Stomach smooth muscle (tissue), 2 donors: ENCODE data around the gene ADAR.

Experiments
- H3K27ac ChIP-seq: one replicate; pipeline ENCODE4 v1.7.0; 2013; ENCODE audit warnings: mild to moderate bottlenecking, low read length, inconsistent platforms
- H3K27me3 ChIP-seq, 2 donors: one replicate each; pipeline ENCODE4 v1.7.0; 2013; ENCODE audit warnings: low read length in 2 of 2; ENCODE audit not compliant: insufficient read depth in 2 of 2, control insufficient read depth in 1 of 2
- H3K36me3 ChIP-seq, 2 donors: one replicate each; pipeline ENCODE4 v1.7.0; 2013; ENCODE audit warnings: low read length in 2 of 2; ENCODE audit not compliant: control insufficient read depth in 2 of 2, insufficient read depth in 2 of 2
- H3K4me1 ChIP-seq: one replicate; pipeline ENCODE4 v1.7.0; 2013; ENCODE audit warnings: low read length; ENCODE audit not compliant: control insufficient read depth, insufficient read depth
- H3K4me3 ChIP-seq, 2 donors: one replicate each; pipeline ENCODE4 v1.7.0; 2013; ENCODE audit warnings: low read length in 2 of 2
- H3K9ac ChIP-seq, 2 donors: one replicate each; pipeline ENCODE4 v1.7.0; 2013; ENCODE audit warnings: low read length in 2 of 2, mild to moderate bottlenecking in 1 of 2
- H3K9me3 ChIP-seq, 2 donors: one replicate each; pipeline ENCODE4 v1.7.0; 2013; ENCODE audit warnings: low read length in 2 of 2; ENCODE audit not compliant: control insufficient read depth in 2 of 2
- donor health status: healthy.
- donor health status: Pancreatic carcinoma.

The ADAR gene

DNA sequence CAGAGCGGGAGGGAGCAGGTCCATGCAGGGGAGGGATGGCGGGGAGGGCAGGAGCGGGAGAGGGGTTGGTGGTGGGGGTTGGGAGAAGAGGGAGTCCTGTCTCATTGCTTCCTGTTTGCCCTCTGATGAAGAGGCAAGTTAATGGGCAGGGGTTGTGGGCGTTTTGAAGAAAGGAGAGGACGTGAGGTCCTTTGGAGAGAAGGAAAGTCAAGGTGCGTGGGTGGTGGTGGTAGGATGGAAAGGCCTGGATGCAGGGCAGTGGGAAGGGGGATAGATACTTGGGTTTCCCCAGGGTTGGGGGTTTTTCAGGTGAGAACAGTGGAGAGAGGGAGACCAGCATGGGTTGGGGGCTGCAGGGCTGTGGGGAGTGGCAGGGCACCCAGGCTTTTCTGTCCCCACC is 66.8 kb downstream of the ADAR start:
- H3K27ac ChIP-seq = no peak overlapping the region
- H3K9ac ChIP-seq = no peak overlapping the region
- no peaks in the 10 kb centered on the region for H3K36me3 ChIP-seq

DNA sequence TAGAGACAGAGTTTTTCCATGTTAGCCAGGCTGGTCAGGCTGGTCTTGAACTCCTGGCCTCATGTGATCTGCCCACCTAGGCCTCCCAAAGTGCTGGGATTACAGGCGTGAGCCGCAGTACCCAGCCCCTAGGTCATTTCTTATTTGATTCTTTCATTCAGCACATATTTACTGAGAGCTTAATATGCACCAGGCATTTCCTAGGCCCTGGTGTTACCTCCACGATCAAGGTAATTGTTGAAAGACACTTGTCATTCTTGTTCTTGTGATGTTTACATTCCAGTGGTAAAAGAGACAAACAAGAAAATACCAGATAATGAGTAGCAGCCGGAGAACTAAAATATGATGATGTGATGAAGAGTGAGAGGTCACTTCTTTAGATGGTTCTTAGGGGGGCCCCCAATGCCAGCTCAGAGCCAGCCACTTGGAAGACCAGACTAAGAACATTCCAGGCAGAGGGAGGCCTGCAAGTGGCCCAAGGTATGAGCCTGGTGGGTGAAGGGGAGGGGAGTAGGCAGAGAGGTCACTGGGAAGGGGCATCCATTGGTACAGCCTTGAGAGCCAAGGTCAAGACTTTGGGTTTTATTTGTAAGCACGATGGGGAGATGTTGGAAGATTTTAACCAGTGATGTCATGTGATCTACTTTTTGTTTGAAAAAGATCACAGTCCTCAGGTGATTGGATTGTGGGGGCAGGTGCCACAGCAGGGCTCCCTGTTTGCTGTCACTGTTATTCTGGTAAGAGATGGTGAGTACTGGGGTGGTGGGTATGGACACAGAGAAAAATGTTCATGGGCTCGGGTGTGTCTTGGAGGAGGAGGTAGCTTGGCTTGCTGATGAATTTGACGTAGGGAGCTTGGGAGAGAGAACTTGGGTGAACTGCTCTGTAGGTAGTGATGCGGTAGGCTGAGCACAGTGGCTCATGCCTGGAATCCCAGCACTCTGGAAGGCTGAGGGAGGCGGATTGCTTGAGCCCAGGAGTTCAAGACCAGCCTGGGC is 68.2 kb downstream of the ADAR start:
- H3K27me3 ChIP-seq = peaks cover 0 to 12% of the 10 kb centered on the region in 2 donors
- H3K36me3 ChIP-seq = no peaks in the 10 kb centered on the region
- H3K4me3 ChIP-seq = no peak overlapping the region
- peaks cover 0 to 2% of the 10 kb centered on the region in 2 donors for H3K9me3 ChIP-seq
- no peak overlapping the region for H3K27ac ChIP-seq
- no peaks in the 10 kb centered on the region for H3K4me1 ChIP-seq
- H3K9ac ChIP-seq = no peak overlapping the region

More for the DNA sequence above, 66.8 kb downstream of the ADAR start:
- Histone ChIP-seq H3K27me3 (peaks cover 0 to 12% of the 10 kb centered on the region in 2 donors), H3K4me3 (no peak overlapping the region), H3K9me3 (no peaks in the 10 kb centered on the region), H3K4me1 (no peaks in the 10 kb centered on the region)

DNA sequence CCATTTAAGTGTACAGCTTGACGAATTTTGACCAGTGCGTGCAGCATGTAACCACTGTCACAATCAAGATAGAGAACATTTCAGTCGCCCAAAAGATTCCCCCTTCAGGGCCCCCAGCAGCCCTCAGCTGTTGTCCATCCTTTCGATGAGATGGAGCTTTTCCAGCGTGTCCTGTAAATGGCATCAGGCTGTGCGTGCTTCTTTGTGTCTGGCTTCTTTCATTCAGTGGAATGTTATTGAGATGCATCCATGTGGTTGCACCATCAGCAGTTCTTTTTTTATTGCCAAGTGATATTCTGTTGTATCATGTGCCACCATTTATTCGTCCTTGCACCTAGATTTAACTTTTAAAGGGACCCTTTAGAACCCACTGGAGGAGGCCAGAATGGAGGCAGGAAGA is 71.4 kb downstream of the ADAR start:
- Histone ChIP-seq H3K4me1 (no peaks in the 10 kb centered on the region), H3K27me3 (peaks cover 0 to 8% of the 10 kb centered on the region in 2 donors), H3K36me3 (no peaks in the 10 kb centered on the region), H3K9me3 (peaks cover 0 to 2% of the 10 kb centered on the region in 2 donors), H3K9ac (no peak overlapping the region), H3K4me3 (no peak overlapping the region), H3K27ac (no peak overlapping the region)

DNA sequence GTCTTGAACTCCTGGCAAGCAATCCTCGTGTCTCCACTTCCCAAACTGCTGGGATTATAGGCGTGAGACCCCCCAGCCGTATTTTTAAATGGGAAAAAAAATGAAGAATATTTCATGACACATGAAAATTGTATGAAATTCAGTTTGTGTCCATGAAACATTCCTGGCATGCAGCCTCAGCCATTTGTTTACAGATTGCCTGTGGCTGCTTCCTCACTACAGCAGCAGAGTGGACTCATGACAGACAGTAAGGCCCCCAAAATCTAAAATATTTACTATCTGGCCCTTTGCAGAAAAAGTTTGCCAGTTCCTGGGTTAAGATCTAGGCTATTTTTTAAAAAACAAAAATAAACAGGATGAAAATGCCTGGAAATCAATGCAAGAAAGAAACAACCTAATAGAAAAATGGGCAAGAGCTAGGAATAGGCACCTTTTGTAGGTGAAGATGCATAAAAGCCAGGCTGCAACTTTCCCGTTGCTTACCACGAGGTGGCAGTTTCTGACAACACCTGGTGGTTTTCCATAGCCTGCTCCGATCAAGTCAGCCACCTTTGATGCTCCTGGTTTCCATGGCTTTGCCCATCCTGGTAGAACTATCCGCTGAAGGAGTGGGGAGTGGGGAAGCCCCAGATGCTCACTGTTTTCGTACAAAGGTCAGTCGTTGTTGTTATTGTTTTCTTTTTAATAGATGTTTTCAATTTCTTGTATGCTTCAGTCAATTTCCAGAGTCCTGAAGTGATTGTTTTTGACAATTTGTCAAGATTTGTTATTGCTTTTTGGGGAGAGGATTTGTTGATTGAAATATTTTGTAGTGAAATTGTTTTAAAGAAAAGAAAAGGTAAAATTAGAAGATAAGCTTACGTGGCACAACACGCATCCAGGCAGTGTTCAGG is 73.8 kb downstream of the ADAR start:
- H3K4me1 ChIP-seq = no peaks in the 10 kb centered on the region
- no peak overlapping the region for H3K27ac ChIP-seq
- no peak overlapping the region for H3K4me3 ChIP-seq
- H3K36me3 ChIP-seq = no peaks in the 10 kb centered on the region
- no peak overlapping the region for H3K9ac ChIP-seq
- peaks cover 0 to 4% of the 10 kb centered on the region in 2 donors for H3K27me3 ChIP-seq
- peaks cover 0 to 2% of the 10 kb centered on the region in 2 donors for H3K9me3 ChIP-seq
